ENCODE data around the gene FBXW10. TPM values are rescaled to one million over a fixed set of nuclear protein-coding genes. Genes with fewer than 3 reads are reported as not detected.
"Not testable (repeated sequence)": the region's sequence is repeated elsewhere in the genome, so short reads cannot be mapped to it uniquely, and the experiment has no call there.

FBXW10 gene
- total RNA-seq, 4 donors from 2014 or later = 0.27 TPM; not detected in 3

- H3K9me3 ChIP-seq; H3K27ac ChIP-seq; H3K36me3 ChIP-seq; in situ Hi-C loops (cut with MboI; ENCODE audit: low pct_ligation_motif_present in 1 of 4, low pct_unique_long_range_greater_than_20kb in 1 of 4, low sequenced_read_pairs in 3 of 4); H3K4me3 ChIP-seq; DNase-seq; H3K4me1 ChIP-seq; H3K27me3 ChIP-seq; intact Hi-C loops (cut with DNase I; ENCODE audit: low total_unique reads): not testable (repeated sequence)
- 71% methylated on average over 1 of the region's 12 CpGs; no CpG with 5 or more reads in 1 of the 2 donors for WGBS, 2 donors (ENCODE audit: low coverage in 1 of 2)
Observed at GRCh38 chr17:18721775-18722547, 21.9 kb upstream of the FBXW10 start.

DNA sequence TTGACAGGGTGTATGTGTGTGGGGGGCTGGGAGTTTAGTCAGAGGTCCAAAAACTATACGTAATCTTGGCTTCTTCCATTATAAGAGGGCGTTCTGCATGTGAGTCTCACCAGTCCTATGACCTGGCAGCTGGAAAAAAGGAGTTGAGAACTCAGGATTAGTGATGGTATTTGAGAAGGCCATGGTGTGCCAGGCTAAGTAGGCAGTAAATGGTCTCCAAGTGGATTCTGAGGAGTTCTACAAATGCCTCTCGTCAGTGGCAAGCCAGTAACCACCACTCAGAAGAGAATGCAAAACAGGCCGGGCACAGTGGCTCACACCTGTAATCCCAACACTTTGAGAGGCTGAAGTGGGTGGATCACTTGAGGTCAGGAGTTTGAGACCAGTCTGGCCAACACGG lies 21.2 kb upstream of the FBXW10 start:
- intact Hi-C loops (cut with DNase I; ENCODE audit: low total_unique reads); H3K27ac ChIP-seq; H3K27me3 ChIP-seq; H3K36me3 ChIP-seq; H3K4me3 ChIP-seq; in situ Hi-C loops (cut with MboI; ENCODE audit: low pct_ligation_motif_present in 1 of 4, low pct_unique_long_range_greater_than_20kb in 1 of 4, low sequenced_read_pairs in 3 of 4); H3K9me3 ChIP-seq; H3K4me1 ChIP-seq; DNase-seq: not testable (repeated sequence)
- 40 to 81% methylated on average over 2 to 4 of the region's 5 CpGs for WGBS, 2 donors (ENCODE audit: low coverage in 1 of 2)

DNA sequence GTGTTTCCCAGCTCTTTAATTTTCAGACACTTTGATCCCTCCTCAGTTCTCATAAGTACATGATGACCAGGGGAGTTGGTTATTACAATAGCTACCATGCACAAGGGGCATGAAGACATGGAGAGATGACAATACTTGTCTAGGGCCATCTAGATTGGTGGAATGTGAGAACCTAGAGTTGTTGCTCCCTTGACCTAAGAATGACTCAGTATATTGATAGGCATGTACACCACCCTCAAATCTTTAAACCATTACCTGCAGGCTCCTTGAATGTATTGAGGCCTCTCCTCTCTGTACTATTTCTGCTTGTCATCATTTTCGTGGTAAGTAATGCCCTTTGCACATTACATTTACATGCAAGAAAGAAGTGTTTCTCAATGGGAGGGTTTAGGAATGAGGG lies 20.3 kb upstream of the FBXW10 start:
- H3K36me3 ChIP-seq; DNase-seq; H3K27ac ChIP-seq; H3K9me3 ChIP-seq; in situ Hi-C loops (cut with MboI; ENCODE audit: low pct_ligation_motif_present in 1 of 4, low pct_unique_long_range_greater_than_20kb in 1 of 4, low sequenced_read_pairs in 3 of 4); H3K4me3 ChIP-seq; H3K4me1 ChIP-seq; H3K27me3 ChIP-seq; intact Hi-C loops (cut with DNase I; ENCODE audit: low total_unique reads): not testable (repeated sequence)
- 88% methylated on average over 1 of the region's 1 CpG; no CpG with 5 or more reads in 1 of the 2 donors for WGBS, 2 donors (ENCODE audit: low coverage in 1 of 2)

- H3K4me1 ChIP-seq; H3K27me3 ChIP-seq; H3K36me3 ChIP-seq; H3K27ac ChIP-seq; H3K9me3 ChIP-seq; intact Hi-C loops (cut with DNase I; ENCODE audit: low total_unique reads); DNase-seq; in situ Hi-C loops (cut with MboI; ENCODE audit: low pct_ligation_motif_present in 1 of 4, low pct_unique_long_range_greater_than_20kb in 1 of 4, low sequenced_read_pairs in 3 of 4); H3K4me3 ChIP-seq: not testable (repeated sequence)
- 80 to 88% methylated on average over 1 of the region's 1 CpG for WGBS, 2 donors (ENCODE audit: low coverage in 1 of 2)
Observed at GRCh38 chr17:18732438-18732837, 11.4 kb upstream of the FBXW10 start.

- H3K27ac ChIP-seq; H3K4me1 ChIP-seq; intact Hi-C loops (cut with DNase I; ENCODE audit: low total_unique reads); H3K9me3 ChIP-seq; H3K27me3 ChIP-seq; H3K36me3 ChIP-seq; DNase-seq; in situ Hi-C loops (cut with MboI; ENCODE audit: low pct_ligation_motif_present in 1 of 4, low pct_unique_long_range_greater_than_20kb in 1 of 4, low sequenced_read_pairs in 3 of 4); H3K4me3 ChIP-seq: not testable (repeated sequence)
- WGBS, 2 donors (ENCODE audit: low coverage in 1 of 2) = 82% methylated on average over 4 of the region's 4 CpGs
Observed at GRCh38 chr17:18733350-18733749, 10.5 kb upstream of the FBXW10 start.

DNA sequence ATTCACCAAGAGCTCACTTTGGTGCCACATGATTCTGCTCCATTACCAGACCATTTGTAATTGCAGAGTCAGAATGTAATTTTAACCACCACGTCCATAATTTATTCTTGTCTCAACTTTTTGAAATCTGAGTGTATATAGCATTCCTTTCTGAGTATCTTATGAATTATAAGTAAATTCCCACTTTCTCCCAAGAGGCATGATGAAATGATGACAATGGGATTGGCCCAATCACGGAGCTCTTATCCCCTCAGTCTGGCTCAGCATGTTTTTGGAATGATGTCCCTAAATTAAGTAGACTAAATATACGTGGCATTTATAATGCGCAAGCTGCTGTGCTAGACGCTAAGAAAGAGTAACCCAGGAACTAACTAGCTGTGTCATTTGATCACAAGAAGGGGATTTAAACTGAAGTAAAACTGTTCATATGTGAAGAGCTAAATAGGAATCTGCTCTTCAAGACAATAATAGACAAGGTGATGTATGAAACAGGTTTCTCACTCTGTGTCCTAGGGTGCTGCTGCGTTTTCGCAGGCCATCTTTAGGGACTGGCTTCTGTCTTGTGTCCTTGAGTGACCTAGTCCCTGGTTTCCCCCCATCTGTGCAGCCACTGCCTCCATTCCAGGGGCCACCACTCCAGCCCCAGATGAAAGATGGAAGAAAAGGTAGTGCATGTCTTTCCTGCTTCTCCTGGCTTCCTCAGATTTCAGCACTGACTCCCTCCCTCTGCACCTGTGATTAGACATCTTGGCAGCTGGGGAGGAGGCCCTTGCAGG lies 4.0 kb upstream of the FBXW10 start:
- in situ Hi-C loops (cut with MboI; ENCODE audit: low pct_ligation_motif_present in 1 of 4, low pct_unique_long_range_greater_than_20kb in 1 of 4, low sequenced_read_pairs in 3 of 4); H3K27ac ChIP-seq; H3K4me3 ChIP-seq; DNase-seq; H3K36me3 ChIP-seq; H3K27me3 ChIP-seq; H3K4me1 ChIP-seq; intact Hi-C loops (cut with DNase I; ENCODE audit: low total_unique reads); H3K9me3 ChIP-seq: not testable (repeated sequence)
- 82 to 100% methylated on average over 4 to 7 of the region's 7 CpGs for WGBS, 2 donors (ENCODE audit: low coverage in 1 of 2)

DNA sequence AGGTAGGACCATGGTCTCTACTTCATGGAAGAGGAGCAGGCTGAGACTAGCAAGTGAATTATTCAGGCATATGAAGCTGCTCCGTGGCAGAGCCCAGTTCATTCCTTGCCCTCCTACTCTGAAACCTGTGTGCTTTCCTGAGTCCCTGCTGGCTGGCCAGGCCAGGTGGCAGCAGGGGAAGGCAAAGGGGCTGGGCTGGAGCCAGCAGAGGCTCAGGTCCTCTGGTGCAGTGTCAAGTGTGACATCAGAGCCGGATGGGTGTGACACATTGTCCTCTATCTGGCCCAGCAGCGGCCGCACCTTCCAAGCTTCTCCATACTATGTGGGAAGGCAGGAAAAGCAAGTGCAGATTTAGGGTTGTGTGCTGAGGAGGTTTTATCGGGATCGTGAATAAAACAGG lies 2.6 kb upstream of the FBXW10 start:
- H3K27ac ChIP-seq; H3K27me3 ChIP-seq; H3K36me3 ChIP-seq; H3K9me3 ChIP-seq; DNase-seq; H3K4me1 ChIP-seq; in situ Hi-C loops (cut with MboI; ENCODE audit: low pct_ligation_motif_present in 1 of 4, low pct_unique_long_range_greater_than_20kb in 1 of 4, low sequenced_read_pairs in 3 of 4); H3K4me3 ChIP-seq; intact Hi-C loops (cut with DNase I; ENCODE audit: low total_unique reads): not testable (repeated sequence)
- WGBS, 2 donors (ENCODE audit: low coverage in 1 of 2) = 56% methylated on average over 3 of the region's 6 CpGs; no CpG with 5 or more reads in 1 of the 2 donors

DNA sequence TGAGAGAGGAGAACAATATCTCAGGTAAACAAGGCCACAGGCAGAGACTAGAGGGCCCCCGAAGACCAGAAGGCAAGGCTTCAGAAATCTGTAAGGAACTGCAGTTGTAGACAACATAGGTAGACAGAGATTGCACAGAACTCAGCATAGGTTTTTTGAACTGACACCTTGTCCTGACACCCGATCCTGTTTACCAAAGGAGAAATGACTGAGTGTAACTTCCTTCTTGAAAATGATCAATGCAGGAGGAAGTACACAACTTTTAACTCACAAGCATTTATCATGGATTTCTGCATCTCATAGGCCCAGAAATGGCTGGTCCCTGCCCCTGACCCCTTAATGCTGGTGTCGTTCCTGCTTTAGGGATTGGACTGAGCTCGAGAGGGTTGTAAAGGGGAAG lies 872 bp downstream of the FBXW10 start:
- H3K27ac ChIP-seq; H3K27me3 ChIP-seq; DNase-seq; H3K4me3 ChIP-seq; in situ Hi-C loops (cut with MboI; ENCODE audit: low pct_ligation_motif_present in 1 of 4, low pct_unique_long_range_greater_than_20kb in 1 of 4, low sequenced_read_pairs in 3 of 4); H3K9me3 ChIP-seq; H3K4me1 ChIP-seq; H3K36me3 ChIP-seq; intact Hi-C loops (cut with DNase I; ENCODE audit: low total_unique reads): not testable (repeated sequence)
- 0 to 50% methylated on average over 1 to 4 of the region's 4 CpGs for WGBS, 2 donors (ENCODE audit: low coverage in 1 of 2)

- H3K9me3 ChIP-seq; H3K36me3 ChIP-seq; H3K27me3 ChIP-seq; intact Hi-C loops (cut with DNase I; ENCODE audit: low total_unique reads); in situ Hi-C loops (cut with MboI; ENCODE audit: low pct_ligation_motif_present in 1 of 4, low pct_unique_long_range_greater_than_20kb in 1 of 4, low sequenced_read_pairs in 3 of 4); H3K4me3 ChIP-seq; H3K4me1 ChIP-seq; DNase-seq; H3K27ac ChIP-seq: not testable (repeated sequence)
- 44 to 51% methylated on average over 3 of the region's 3 CpGs for WGBS, 2 donors (ENCODE audit: low coverage in 1 of 2)
Observed at GRCh38 chr17:18746551-18746950, 2.7 kb downstream of the FBXW10 start.

DNA sequence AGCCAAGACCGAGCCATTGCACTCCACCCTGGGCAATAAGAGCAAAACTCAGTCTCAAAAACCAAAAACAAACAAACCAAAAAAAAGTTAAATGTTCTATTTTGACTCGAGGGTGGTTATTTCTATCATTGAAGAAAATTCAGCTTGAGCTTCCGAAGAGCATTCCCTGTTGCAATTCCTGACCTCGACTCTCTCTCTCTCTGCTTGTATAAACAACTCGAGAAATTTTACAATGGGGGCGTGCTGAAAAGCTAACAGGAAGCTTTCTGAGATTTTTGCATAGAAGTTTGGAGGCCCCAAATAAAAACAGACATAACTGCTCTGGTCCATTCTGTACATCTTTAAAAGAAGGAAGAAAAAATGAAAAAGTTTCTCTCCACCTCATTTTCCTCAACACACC lies 3.6 kb downstream of the FBXW10 start:
- H3K9me3 ChIP-seq; H3K4me1 ChIP-seq; H3K27ac ChIP-seq; intact Hi-C loops (cut with DNase I; ENCODE audit: low total_unique reads); H3K4me3 ChIP-seq; H3K36me3 ChIP-seq; in situ Hi-C loops (cut with MboI; ENCODE audit: low pct_ligation_motif_present in 1 of 4, low pct_unique_long_range_greater_than_20kb in 1 of 4, low sequenced_read_pairs in 3 of 4); H3K27me3 ChIP-seq; DNase-seq: not testable (repeated sequence)
- 26 to 36% methylated on average over 5 to 6 of the region's 6 CpGs for whole genome bisulfite sequencing, 2 donors (ENCODE audit: low coverage in 1 of 2)

GRCh38 chr17:18750242-18750641 lies 6.4 kb downstream of the FBXW10 start:
- H3K9me3 ChIP-seq; H3K4me1 ChIP-seq; DNase-seq; H3K27me3 ChIP-seq; intact Hi-C loops (cut with DNase I; ENCODE audit: low total_unique reads); H3K4me3 ChIP-seq; H3K27ac ChIP-seq; H3K36me3 ChIP-seq; in situ Hi-C loops (cut with MboI; ENCODE audit: low pct_ligation_motif_present in 1 of 4, low pct_unique_long_range_greater_than_20kb in 1 of 4, low sequenced_read_pairs in 3 of 4): not testable (repeated sequence)
- WGBS, 2 donors (ENCODE audit: low coverage in 1 of 2) = 100% methylated on average over 1 of the region's 1 CpG; no CpG with 5 or more reads in 1 of the 2 donors
